HG02623 (cell line): ENCODE measurements around the gene ATXN2L.
"Not testable (repeated sequence)": the region's sequence is repeated elsewhere in the genome, so short reads cannot be mapped to it uniquely, and the experiment has no call there.

Experiments used
- ATAC-seq: cut with Tn5 transposase; IDR thresholded peaks from one replicate; pipeline ENCODE4 v1.9.1; 2021; ENCODE audit warnings: moderate library complexity; ENCODE audit not compliant: unreplicated experiment

Gene ATXN2L

DNA sequence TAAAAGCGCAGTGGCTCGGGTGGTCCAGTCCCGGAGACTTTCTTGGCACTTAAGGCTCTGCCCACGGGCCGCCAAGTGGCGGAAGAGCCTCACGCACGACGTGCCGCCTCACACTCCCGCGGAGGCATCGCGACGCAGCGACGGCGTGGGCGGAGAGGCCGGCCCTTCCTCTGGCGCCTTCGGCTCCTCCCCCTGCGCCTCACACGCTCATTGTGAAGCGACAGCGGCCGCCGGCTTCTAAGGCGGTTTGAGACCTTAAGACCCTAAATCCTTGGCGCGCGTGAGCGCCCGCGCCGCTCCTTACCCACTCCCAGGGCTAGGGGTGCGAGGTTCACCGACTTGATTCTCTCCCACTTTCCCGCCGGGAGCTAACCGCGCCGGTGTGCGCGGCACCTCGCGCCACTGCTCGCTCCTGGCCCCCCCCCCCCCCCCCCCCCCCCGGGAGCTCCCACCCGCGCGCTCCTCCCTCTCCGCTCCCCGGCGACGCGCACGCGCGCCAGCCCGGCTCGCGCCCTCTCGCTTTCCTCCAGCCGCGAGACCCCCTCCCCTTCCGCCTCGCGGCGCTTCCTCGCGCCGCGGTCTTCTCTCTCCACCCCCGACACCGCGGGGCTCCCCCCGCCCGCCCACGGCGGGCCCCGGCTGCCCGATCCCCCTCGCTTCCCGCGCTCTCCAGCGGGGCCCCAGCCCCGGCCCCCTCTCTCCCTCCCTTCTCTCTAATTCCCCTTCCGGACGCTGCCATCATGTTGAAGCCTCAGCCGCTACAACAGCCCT is at the start of gene ATXN2L:
ATXN2L (plus strand) TSS at position 480 of the 771 bp plus-strand sequence; CDS start at position 741, 261 bp downstream.
- ATAC-seq: peak; percentile 44

DNA sequence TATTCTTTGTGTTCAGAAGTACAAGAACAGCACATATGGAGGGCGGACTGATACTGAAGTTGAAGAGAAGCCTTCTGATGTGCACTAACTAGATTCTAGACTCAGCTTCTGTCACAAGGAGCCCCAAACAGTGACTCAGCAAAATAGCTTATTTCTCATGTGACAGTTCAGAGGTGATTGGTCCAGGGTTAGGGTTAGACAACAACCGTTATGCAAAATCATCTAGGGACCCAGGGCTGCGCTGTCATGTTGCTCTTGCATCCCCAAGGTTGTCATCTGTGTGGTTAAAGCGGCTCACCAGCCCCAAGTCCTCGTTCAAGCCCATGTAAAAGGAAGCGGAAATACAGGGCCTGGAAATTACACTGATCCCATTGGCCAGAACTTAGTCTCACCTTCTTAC is 41.1 kb upstream of the ATXN2L start:
- ATAC-seq: not testable (repeated sequence)

GRCh38 chr16:28782357-28782756 is 40.4 kb upstream of the ATXN2L start:
- not testable (repeated sequence) for ATAC-seq

DNA sequence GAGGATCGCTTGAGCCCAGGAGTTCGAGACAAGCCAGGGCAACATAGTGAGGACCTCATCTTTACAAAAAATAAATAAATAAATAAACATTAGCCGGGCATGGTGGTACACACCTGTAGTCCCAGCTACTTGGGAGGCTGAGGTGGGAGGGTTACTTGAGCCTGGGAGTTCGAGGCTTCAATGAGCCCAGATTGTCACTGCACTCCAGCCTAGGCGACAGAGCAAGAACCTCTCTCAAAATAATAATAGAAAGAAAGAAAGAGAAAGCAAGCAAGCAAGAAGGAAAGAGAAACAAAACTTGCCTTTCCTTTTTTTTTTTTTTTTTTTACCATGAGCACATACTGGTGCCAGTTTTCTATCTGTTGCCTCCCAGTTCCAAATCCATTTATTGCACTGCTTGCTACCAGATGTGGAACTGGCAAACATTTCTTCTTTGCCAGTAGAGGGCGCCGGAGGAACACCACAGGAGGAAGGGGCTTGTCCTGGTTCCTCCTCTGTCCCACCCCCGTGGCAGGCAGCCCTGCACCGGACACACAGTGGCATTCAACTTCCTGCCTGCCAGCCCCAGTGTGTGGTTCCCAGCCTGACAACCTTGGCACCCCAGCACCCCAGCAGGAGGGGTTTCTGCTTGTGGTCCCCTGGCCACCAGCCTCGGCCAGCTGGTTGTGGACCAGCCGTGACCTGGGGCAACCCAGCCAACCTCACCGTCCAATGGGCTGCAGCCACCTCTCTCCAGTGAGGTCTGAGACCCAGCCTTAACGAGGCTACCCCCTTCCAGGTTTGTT is 20.4 kb upstream of the ATXN2L start:
- not testable (repeated sequence) for ATAC-seq

GRCh38 chr16:28807445-28808120 is 15.2 kb upstream of the ATXN2L start:
- not testable (repeated sequence) for ATAC-seq

GRCh38 chr16:28820016-28820415 is 2.8 kb upstream of the ATXN2L start:
- no peak for ATAC-seq

DNA sequence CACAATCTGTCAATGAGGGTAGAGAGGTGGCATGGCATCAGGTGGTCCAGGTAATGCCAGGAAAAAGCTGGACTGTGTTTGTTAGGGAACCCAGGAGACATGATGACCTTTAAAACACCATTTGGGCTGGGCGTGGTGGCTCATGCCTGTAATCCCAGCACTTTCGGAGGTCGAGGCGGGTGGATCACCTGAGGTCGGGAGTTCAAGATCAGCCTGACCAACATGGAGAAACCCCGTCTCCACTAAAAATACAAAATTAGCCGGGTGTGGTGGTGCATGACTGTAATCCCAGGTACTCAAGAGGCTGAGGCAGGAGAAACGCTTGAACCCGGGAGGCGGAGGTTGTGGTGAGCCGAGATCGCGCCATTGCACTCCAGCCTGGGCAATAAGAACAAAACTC is 2.3 kb upstream of the ATXN2L start:
- ATAC-seq: not testable (repeated sequence)

DNA sequence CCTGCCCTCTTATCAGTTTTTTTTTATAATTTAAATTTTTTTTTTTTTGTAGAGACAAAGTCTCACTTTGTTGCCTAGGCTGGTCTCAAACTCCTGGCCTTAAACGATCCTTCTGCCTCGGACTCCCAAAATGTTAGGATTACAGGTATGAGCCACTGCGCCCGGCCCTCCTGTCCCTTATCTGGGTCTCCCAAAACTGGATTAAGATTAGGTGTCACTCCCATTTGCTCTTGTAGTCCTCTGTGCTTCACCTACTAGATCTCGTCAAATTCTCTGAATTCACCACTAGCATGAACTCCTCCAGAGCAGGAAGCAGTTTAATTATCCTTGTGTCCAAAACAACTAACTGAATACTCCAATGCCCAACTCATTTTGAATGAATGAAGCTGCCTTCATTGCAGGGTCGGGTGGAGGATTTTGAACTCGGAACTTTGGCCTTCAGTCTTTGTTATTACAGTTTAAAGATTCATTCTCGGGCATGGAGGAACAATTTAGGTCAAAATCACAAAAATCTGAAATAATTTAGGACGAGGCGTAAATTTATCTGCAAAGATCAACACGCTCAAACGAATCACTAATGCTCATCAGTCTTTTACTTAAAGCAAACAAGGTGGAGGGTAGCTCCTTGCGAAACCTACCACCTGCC is 802 bp upstream of the ATXN2L start:
- no peak for ATAC-seq

GRCh38 chr16:28823291-28823872 is 583 bp downstream of the ATXN2L start:
- ATAC-seq: no peak

DNA sequence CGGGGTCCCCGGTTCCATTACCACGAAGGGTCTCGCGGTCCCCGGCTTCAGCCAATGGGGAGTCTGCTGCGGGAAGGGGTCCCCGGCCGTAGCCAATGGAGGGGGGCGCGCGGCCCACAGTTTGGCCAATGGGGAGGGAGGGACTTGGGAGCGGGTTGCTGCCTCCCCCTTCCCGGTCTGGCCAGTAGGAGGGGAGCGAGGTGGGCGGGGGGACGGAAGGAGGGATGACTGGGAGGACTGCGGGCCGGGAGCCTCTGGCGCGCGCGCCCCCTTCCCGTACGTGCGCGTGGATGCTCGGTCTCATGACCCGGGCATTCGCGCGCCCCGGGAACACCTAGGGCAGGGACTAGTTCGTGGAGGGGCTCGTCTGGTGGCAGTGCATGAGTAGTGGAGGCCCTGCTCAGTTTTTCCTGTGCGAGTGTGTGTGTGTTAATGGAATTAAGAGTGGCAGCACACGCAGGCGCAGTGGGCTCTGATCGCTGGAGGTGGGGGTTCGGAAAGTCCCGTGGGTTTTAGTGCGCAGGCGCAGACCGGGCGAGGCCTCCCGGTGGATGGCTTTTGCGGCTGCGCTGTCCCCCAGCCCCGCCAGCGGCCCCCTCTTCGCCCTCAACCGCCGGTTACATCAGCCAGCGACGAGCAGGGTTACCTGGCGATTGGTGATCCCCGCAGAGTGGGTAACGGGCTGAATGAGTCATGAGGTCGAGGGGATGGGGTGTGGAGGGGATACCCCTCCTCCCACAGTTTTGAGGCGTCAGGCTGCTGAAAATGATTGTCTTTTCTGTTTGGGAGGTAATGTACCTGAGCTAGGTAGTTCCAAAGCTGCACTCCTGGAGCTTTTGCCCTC is 1.3 kb downstream of the ATXN2L start:
- peak; percentile 59 for ATAC-seq

- no peak for ATAC-seq
Measured at GRCh38 chr16:28824717-28824973, 1.8 kb downstream of the ATXN2L start.

GRCh38 chr16:28826141-28826540 is 3.3 kb downstream of the ATXN2L start:
- no peak for ATAC-seq

DNA sequence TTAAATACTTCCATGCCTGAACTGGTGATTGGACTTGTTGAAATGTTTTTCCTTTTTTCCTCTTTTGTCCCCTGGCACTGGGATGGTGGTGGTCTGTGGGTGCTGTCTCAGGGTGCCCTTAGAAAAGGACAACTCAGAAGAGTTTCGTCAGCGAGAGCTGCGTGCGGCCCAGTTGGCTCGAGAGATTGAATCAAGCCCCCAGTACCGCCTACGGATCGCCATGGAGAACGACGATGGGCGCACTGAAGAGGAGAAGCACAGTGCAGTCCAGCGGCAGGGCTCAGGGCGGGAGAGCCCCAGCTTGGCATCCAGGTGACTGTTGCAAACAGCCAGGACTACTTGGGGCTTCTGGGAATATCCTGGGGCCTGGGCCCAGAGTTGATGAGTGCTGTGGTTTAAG is 6.9 kb downstream of the ATXN2L start:
- no peak for ATAC-seq

DNA sequence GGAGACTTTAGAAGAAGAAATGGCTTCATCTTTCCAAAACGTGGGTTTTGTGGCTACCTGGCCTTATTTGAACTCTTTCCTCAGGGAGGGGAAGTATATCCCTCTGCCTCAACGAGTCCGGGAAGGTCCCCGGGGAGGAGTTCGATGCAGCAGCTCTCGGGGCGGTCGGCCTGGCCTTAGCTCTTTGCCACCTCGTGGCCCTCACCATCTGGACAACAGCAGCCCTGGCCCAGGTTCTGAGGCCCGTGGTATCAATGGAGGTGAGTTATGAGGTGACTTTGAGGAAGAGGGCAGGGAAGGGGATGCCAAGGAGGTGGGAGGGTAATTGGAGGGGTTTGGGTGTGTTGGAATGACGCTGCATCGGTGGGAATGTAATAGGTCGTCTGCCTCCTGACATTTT is 7.7 kb downstream of the ATXN2L start:
- ATAC-seq: no peak

- ATAC-seq: no peak
Measured at GRCh38 chr16:28834349-28834748, 11.6 kb downstream of the ATXN2L start.

DNA sequence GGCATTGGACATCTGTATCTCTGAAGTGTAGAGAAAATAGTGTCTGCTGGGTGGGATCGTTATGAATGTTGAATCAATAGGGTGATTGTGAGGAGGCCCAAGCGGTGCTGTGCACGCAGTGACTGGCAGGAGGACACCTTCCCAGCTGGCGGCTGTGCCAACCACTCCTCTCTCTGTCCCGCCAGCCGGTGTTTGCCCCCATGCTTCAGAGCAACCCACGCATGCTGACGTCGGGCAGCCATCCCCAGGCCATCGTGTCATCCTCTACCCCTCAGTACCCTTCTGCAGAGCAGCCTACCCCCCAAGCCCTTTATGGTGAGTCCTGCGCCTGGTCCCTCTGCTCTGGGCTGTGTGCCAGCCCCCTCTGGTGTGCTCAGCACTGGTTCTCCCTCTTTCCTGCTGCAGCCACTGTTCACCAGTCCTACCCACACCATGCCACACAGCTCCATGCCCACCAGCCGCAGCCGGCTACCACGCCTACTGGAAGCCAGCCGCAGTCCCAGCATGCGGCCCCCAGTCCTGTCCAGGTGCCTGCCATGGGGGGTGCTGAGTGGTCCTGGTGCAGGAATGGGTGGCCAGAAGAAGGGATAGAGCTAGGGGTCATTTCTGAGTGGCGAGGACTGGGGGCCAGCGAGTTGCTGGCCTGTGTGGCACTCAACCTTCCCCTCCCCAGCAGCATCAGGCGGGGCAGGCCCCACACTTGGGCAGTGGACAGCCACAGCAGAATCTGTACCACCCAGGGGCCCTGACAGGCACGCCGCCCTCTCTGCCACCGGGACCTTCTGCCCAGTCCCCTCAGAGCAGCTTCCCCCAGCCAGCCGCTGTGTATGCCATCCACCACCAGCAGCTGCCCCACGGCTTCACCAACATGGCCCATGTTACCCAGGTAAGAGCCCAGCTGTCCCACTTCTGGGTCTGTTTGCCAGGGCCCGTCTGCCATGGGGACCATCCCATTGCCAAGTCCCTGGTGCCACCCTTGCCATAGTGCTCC is 12.4 kb downstream of the ATXN2L start:
- no peak for ATAC-seq

GRCh38 chr16:28835864-28836760 is 13.3 kb downstream of the ATXN2L start:
- ATAC-seq: no peak

DNA sequence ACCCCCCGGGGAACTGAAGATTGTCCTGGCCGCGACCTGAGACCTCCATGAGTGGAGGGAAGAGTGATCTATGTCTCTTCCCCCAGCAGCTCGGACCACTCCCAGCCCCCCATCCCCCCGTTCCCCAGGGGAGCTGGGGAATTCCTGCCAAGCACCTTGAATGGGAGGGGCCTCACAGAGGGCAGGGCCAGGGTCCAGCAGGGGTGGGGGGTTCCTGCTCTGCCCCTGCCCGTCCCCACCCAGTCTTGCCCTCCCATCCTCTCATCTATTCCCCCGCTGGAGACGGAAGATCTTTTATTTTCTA is 13.9 kb downstream of the ATXN2L start:
- no peak for ATAC-seq
